ENCODE measurements around the gene ATP13A3.
A peak's percentile ranks its signal among the peaks of the same experiment; 100 is the strongest.

ATP13A3 gene

GRCh38 chr3:194368918-194369317 lies 117.9 kb downstream of the ATP13A3 start:
- DNase-seq = no peak

GRCh38 chr3:194367992-194368841 lies 118.6 kb downstream of the ATP13A3 start:
- no peak for DNase-seq

- DNase-seq = no peak
These were observed 120.8 kb downstream of the ATP13A3 start for GRCh38 chr3:194365978-194366490.

GRCh38 chr3:194365526-194365925 lies 121.3 kb downstream of the ATP13A3 start:
- DNase-seq = no peak

- peak; percentile 87 for DNase-seq
These were observed 122.0 kb downstream of the ATP13A3 start for GRCh38 chr3:194364652-194365434.

- DNase-seq = no peak
These were observed 122.5 kb downstream of the ATP13A3 start for GRCh38 chr3:194364314-194364651.

GRCh38 chr3:194360568-194360967 lies 126.2 kb downstream of the ATP13A3 start:
- DNase-seq = no peak

- no peak for DNase-seq
These were observed 129.1 kb downstream of the ATP13A3 start for GRCh38 chr3:194357681-194358080.

- no peak for DNase-seq
These were observed 131.4 kb downstream of the ATP13A3 start for GRCh38 chr3:194355379-194355778.

GRCh38 chr3:194354315-194354714 lies 132.5 kb downstream of the ATP13A3 start:
- no peak for DNase-seq
